HEK293 (cell line): ENCODE results near the gene PRKCZ.

ENCODE experiments used
- CTCF ChIP-seq: fragments of 450-650 bp; formaldehyde crosslinking; IDR thresholded peaks from 2 replicates; pipeline ENCODE4 v1.5.1; 2016; ENCODE audit warnings: missing biosample characterization, missing genetic modification characterization
- GLI4 ChIP-seq: fragments of 450-650 bp; formaldehyde crosslinking; IDR thresholded peaks from 2 replicates; pipeline ENCODE4 v1.5.1; 2016; ENCODE audit warnings: missing biosample characterization, missing genetic modification characterization
- ZBTB7A ChIP-seq: fragments of 450-650 bp; formaldehyde crosslinking; IDR thresholded peaks from 2 replicates; pipeline ENCODE4 v1.5.1; 2016; ENCODE audit warnings: low read depth, missing biosample characterization, missing genetic modification characterization
- ZNF155 ChIP-seq: fragments of 450-650 bp; formaldehyde crosslinking; IDR thresholded peaks from 2 replicates; pipeline ENCODE4 v1.5.1; 2016; ENCODE audit warnings: missing biosample characterization, missing genetic modification characterization
- ZNF324 ChIP-seq: fragments of 450-650 bp; formaldehyde crosslinking; IDR thresholded peaks from 2 replicates; pipeline ENCODE4 v1.5.1; 2016; ENCODE audit warnings: missing biosample characterization, missing genetic modification characterization
- ZNF513 ChIP-seq: fragments of 450-650 bp; IDR thresholded peaks from 2 replicates; pipeline ENCODE4 v1.5.1; 2018; ENCODE audit warnings: missing biosample characterization, missing genetic modification characterization
- ZNF521 ChIP-seq: fragments of 450-650 bp; formaldehyde crosslinking; IDR thresholded peaks from 2 replicates; pipeline ENCODE4 v1.5.1; 2017; ENCODE audit warnings: missing biosample characterization, mild to moderate bottlenecking, missing genetic modification characterization
- ZNF560 ChIP-seq: fragments of 450-650 bp; formaldehyde crosslinking; IDR thresholded peaks from 2 replicates; pipeline ENCODE4 v1.5.1; 2017; ENCODE audit warnings: missing biosample characterization, missing genetic modification characterization, borderline replicate concordance
- ZNF610 ChIP-seq: fragments of 450-650 bp; formaldehyde crosslinking; IDR thresholded peaks from 2 replicates; pipeline ENCODE4 v1.5.1; 2016; ENCODE audit warnings: missing biosample characterization, missing genetic modification characterization, borderline replicate concordance
- ZNF785 ChIP-seq: fragments of 450-650 bp; formaldehyde crosslinking; IDR thresholded peaks from 2 replicates; pipeline ENCODE4 v1.5.1; 2016; ENCODE audit warnings: missing biosample characterization, missing genetic modification characterization
- ZNF843 ChIP-seq: fragments of 450-650 bp; formaldehyde crosslinking; IDR thresholded peaks from 2 replicates; pipeline ENCODE4 v1.5.1; 2016; ENCODE audit warnings: missing biosample characterization, missing genetic modification characterization
- TF ChIP-seq, protein P1 (sequence below): fragments of 450-650 bp; formaldehyde crosslinking; conservative IDR thresholded peaks from 2 replicates; pipeline ENCODE4 v1.5.1; 2016; ENCODE audit warnings: low read depth, missing biosample characterization, missing genetic modification characterization

- no peak for TF ChIP-seq ZNF785 (tag by site-specific recombination)
- no peak for TF ChIP-seq ZNF843
- TF ChIP-seq CTCF (tag by site-specific recombination): no peak
- TF ChIP-seq ZNF610 (tag by site-specific recombination): no peak
- TF ChIP-seq ZNF155 (tag by site-specific recombination): no peak
- no peak for TF ChIP-seq ZNF521 (tag by site-specific recombination)
- TF ChIP-seq ZBTB7A (tag by site-specific recombination): no peak
- TF ChIP-seq ZNF513 (tag by site-specific recombination): no peak
- no peak for TF ChIP-seq ZNF324 (tag by site-specific recombination)
- TF ChIP-seq, protein P1, sequence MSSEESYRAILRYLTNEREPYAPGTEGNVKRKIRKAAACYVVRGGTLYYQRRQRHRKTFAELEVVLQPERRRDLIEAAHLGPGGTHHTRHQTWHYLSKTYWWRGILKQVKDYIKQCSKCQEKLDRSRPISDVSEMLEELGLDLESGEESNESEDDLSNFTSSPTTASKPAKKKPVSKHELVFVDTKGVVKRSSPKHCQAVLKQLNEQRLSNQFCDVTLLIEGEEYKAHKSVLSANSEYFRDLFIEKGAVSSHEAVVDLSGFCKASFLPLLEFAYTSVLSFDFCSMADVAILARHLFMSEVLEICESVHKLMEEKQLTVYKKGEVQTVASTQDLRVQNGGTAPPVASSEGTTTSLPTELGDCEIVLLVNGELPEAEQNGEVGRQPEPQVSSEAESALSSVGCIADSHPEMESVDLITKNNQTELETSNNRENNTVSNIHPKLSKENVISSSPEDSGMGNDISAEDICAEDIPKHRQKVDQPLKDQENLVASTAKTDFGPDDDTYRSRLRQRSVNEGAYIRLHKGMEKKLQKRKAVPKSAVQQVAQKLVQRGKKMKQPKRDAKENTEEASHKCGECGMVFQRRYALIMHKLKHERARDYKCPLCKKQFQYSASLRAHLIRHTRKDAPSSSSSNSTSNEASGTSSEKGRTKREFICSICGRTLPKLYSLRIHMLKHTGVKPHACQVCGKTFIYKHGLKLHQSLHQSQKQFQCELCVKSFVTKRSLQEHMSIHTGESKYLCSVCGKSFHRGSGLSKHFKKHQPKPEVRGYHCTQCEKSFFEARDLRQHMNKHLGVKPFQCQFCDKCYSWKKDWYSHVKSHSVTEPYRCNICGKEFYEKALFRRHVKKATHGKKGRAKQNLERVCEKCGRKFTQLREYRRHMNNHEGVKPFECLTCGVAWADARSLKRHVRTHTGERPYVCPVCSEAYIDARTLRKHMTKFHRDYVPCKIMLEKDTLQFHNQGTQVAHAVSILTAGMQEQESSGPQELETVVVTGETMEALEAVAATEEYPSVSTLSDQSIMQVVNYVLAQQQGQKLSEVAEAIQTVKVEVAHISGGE: no peak
- no peak for TF ChIP-seq GLI4 (tag by site-specific recombination)
- no peak for TF ChIP-seq ZNF560 (tag by site-specific recombination)
These were observed 151.9 kb downstream of the PRKCZ start for GRCh38 chr1:2202008-2202575.
